HEK293 (cell line): ENCODE data around the gene SLC3A2.
A peak's percentile ranks its signal among the peaks of the same experiment; 100 is the strongest.
"Not testable (repeated sequence)": the region's sequence is repeated elsewhere in the genome, so short reads cannot be mapped to it uniquely, and the experiment has no call there.

Source experiments
- CTCF ChIP-seq: fragments of 450-650 bp; formaldehyde crosslinking; IDR thresholded peaks from 2 replicates; pipeline ENCODE4 v1.5.1; 2016; ENCODE audit warnings: missing biosample characterization, missing genetic modification characterization
- KLF9 ChIP-seq: fragments of 450-650 bp; formaldehyde crosslinking; IDR thresholded peaks from 2 replicates; pipeline ENCODE4 v1.5.1; 2016; ENCODE audit warnings: missing biosample characterization, missing genetic modification characterization, low read depth
- MZF1 ChIP-seq: fragments of 450-650 bp; formaldehyde crosslinking; IDR thresholded peaks from 2 replicates; pipeline ENCODE4 v1.5.1; 2017; ENCODE audit warnings: missing biosample characterization, missing genetic modification characterization, borderline replicate concordance
- OSR2 ChIP-seq: fragments of 450-650 bp; formaldehyde crosslinking; IDR thresholded peaks from 2 replicates; pipeline ENCODE4 v1.5.1; 2016; ENCODE audit warnings: missing biosample characterization, missing genetic modification characterization
- PRDM4 ChIP-seq: fragments of 450-650 bp; formaldehyde crosslinking; IDR thresholded peaks from 2 replicates; pipeline ENCODE4 v1.5.1; 2017; ENCODE audit warnings: missing biosample characterization, missing genetic modification characterization
- REST ChIP-seq: fragments of 450-650 bp; formaldehyde crosslinking; IDR thresholded peaks from 2 replicates; pipeline ENCODE4 v1.5.1; 2016; ENCODE audit warnings: missing biosample characterization, missing genetic modification characterization
- SETDB1 ChIP-seq: IDR thresholded peaks from one replicate; pipeline ENCODE4 v1.6.1; 2017; ENCODE audit warnings: mild to moderate bottlenecking, low read length, moderate library complexity, mixed read lengths; ENCODE audit not compliant: insufficient read length
- TCF7L2 ChIP-seq: IDR thresholded peaks from 2 replicates; pipeline ENCODE4 v1.6.1; 2011; ENCODE audit warnings: low read depth, mild to moderate bottlenecking, inconsistent platforms, low read length, moderate library complexity, borderline replicate concordance
- ZBTB11 ChIP-seq: fragments of 450-650 bp; formaldehyde crosslinking; conservative IDR thresholded peaks from 2 replicates; pipeline ENCODE4 v1.5.1; 2016; ENCODE audit warnings: low read depth, missing biosample characterization, missing genetic modification characterization
- ZFP3 ChIP-seq: fragments of 450-650 bp; formaldehyde crosslinking; IDR thresholded peaks from 2 replicates; pipeline ENCODE4 v1.5.1; 2016; ENCODE audit warnings: low read depth, missing biosample characterization, missing genetic modification characterization
- ZNF629 ChIP-seq: fragments of 450-650 bp; formaldehyde crosslinking; IDR thresholded peaks from 2 replicates; pipeline ENCODE4 v1.5.1; 2017; ENCODE audit warnings: missing biosample characterization, missing genetic modification characterization
- TF ChIP-seq, protein P1 (sequence below): fragments of 450-650 bp; formaldehyde crosslinking; IDR thresholded peaks from 2 replicates; pipeline ENCODE4 v1.5.1; 2016; ENCODE audit warnings: missing biosample characterization, missing genetic modification characterization

GRCh38 chr11:62859281-62859703 lies 21.4 kb upstream of the SLC3A2 start:
- not testable (repeated sequence) for TF ChIP-seq TCF7L2; PRDM4; MZF1 (tag by site-specific recombination); KLF9 (tag by site-specific recombination); CTCF; SETDB1; ZBTB11 (tag by site-specific recombination); ZFP3; ZNF629 (tag by site-specific recombination); REST
- TF ChIP-seq OSR2 (tag by site-specific recombination): peak; percentile 43; the same call in 1 of the 2 replicates
- TF ChIP-seq, protein P1, sequence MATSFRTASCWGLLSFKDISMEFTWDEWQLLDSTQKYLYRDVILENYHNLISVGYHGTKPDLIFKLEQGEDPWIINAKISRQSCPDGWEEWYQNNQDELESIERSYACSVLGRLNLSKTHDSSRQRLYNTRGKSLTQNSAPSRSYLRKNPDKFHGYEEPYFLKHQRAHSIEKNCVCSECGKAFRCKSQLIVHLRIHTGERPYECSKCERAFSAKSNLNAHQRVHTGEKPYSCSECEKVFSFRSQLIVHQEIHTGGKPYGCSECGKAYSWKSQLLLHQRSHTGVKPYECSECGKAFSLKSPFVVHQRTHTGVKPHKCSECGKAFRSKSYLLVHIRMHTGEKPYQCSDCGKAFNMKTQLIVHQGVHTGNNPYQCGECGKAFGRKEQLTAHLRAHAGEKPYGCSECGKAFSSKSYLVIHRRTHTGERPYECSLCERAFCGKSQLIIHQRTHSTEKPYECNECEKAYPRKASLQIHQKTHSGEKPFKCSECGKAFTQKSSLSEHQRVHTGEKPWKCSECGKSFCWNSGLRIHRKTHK (tag by site-specific recombination): not testable (repeated sequence)
